Neuronal stem cell (in vitro differentiated cells): ENCODE data around the gene EEF1G.

Experiments used
- DNase-seq: peaks from one replicate; pipeline ENCODE4 v3.0.0-alpha.2; 2013; ENCODE audit warnings: low spot score
- H2AFZ ChIP-seq: one replicate; pipeline ENCODE4 v1.6.1; 2013; ENCODE audit warnings: mild to moderate bottlenecking, low read length, inconsistent platforms
- H2AK5ac ChIP-seq: 2 replicates; pipeline ENCODE4 v1.6.1; 2013; ENCODE audit warnings: low read depth, mild to moderate bottlenecking, inconsistent platforms, low read length, moderate library complexity, mixed read lengths
- H2BK120ac ChIP-seq: 2 replicates; pipeline ENCODE4 v1.6.1; 2013; ENCODE audit warnings: low read depth, mild to moderate bottlenecking, inconsistent platforms, low read length, moderate library complexity, mixed read lengths
- H2BK12ac ChIP-seq: one replicate; pipeline ENCODE4 v1.6.1; 2013; ENCODE audit warnings: low read length, inconsistent platforms
- H2BK15ac ChIP-seq: 2 replicates; pipeline ENCODE4 v1.6.1; 2013; ENCODE audit warnings: mild to moderate bottlenecking, low read length, inconsistent platforms, mixed read lengths
- H2BK5ac ChIP-seq: one replicate; pipeline ENCODE4 v1.6.1; 2013; ENCODE audit warnings: inconsistent platforms, mild to moderate bottlenecking, low read length, moderate library complexity
- H3K14ac ChIP-seq: one replicate; pipeline ENCODE4 v1.6.1; 2013; ENCODE audit warnings: low read length, inconsistent platforms
- H3K18ac ChIP-seq: 2 replicates; pipeline ENCODE4 v1.6.1; 2013; ENCODE audit warnings: low read length, inconsistent platforms
- H3K23ac ChIP-seq: 2 replicates; pipeline ENCODE4 v1.6.1; 2013; ENCODE audit warnings: low read depth, mild to moderate bottlenecking, mixed read lengths, low read length, inconsistent platforms; ENCODE audit not compliant: poor library complexity
- H3K27ac ChIP-seq: replicated peaks from 3 replicates; pipeline ENCODE4 v1.5.1; 2013; ENCODE audit warnings: low read length, inconsistent platforms
- H3K27me3 ChIP-seq, 3 experiments: 2 replicates each; pipeline ENCODE4 v1.6.1; 2013; ENCODE audit warnings: low read length in 3 of 3, mild to moderate bottlenecking in 2 of 3, inconsistent platforms in 1 of 3, low read depth in 1 of 3, mixed read lengths in 1 of 3, moderate library complexity in 1 of 3; ENCODE audit not compliant: control insufficient read depth in 3 of 3, insufficient read depth in 3 of 3
- H3K36me3 ChIP-seq, 2 donors: replicated peaks in 1 of 2; 2 replicates each; pipeline ENCODE4 v1.6.1; 2013; ENCODE audit warnings: low read length in 2 of 2; ENCODE audit not compliant: control insufficient read depth in 2 of 2, insufficient read depth in 2 of 2
- H3K4ac ChIP-seq: 2 replicates; pipeline ENCODE4 v1.6.1; 2013; ENCODE audit warnings: inconsistent platforms, mild to moderate bottlenecking, low read length, moderate library complexity
- H3K4me1 ChIP-seq, 2 donors: 1 replicate in 1 of 2; 2 replicates in 1 of 2; pipeline ENCODE4 v1.6.1; 2013; ENCODE audit warnings: low read length in 2 of 2, low read depth in 1 of 2; ENCODE audit not compliant: control insufficient read depth in 2 of 2, insufficient read depth in 1 of 2
- H3K4me2 ChIP-seq: one replicate; pipeline ENCODE4 v1.6.1; 2013; ENCODE audit warnings: mild to moderate bottlenecking, low read length, inconsistent platforms; ENCODE audit not compliant: insufficient read depth, poor library complexity, severe bottlenecking
- H3K4me3 ChIP-seq, 2 donors: 2 replicates each; pipeline ENCODE4 v1.5.1; 2013; ENCODE audit warnings: low read length in 2 of 2, mild to moderate bottlenecking in 2 of 2, inconsistent platforms in 1 of 2, moderate library complexity in 1 of 2
- H3K79me1 ChIP-seq: one replicate; pipeline ENCODE4 v1.6.1; 2013; ENCODE audit warnings: low read depth, mild to moderate bottlenecking, inconsistent platforms, low read length, moderate library complexity
- H3K9ac ChIP-seq: one replicate; pipeline ENCODE4 v1.6.1; 2013; ENCODE audit warnings: mild to moderate bottlenecking, low read depth, low read length, inconsistent platforms; ENCODE audit not compliant: poor library complexity
- H3K9me3 ChIP-seq, 2 donors: replicated peaks in 1 of 2; 2 replicates each; pipeline versions ENCODE3 to v1.6.1; 2013; ENCODE audit warnings: low read length in 2 of 2, mild to moderate bottlenecking in 2 of 2, inconsistent platforms in 1 of 2, low read depth in 1 of 2, mixed read lengths in 1 of 2, moderate library complexity in 1 of 2; ENCODE audit not compliant: control insufficient read depth in 2 of 2, insufficient read depth in 1 of 2
- H4K8ac ChIP-seq: one replicate; pipeline ENCODE4 v1.6.1; 2013; ENCODE audit warnings: low read depth, mild to moderate bottlenecking, inconsistent platforms, low read length, moderate library complexity
- H4K91ac ChIP-seq: one replicate; pipeline ENCODE4 v1.6.1; 2013; ENCODE audit warnings: low read length, low read depth, mild to moderate bottlenecking, inconsistent platforms; ENCODE audit not compliant: poor library complexity
- WGBS, 2 donors: extraction: QIAGEN DNeasy Blood & Tissue Kit; methylation state at CpG; one replicate each; pipeline ENCODE4 v1.1.7; 2013; ENCODE audit warnings: missing lambda C conversion rate in 2 of 2, mixed read lengths in 1 of 2; ENCODE audit not compliant: insufficient read length in 2 of 2, insufficient replicate concordance in 1 of 2; ENCODE audit errors: extremely low coverage in 2 of 2; 5-methylcytosine and 5-hydroxymethylcytosine counted together

The EEF1G gene

DNA sequence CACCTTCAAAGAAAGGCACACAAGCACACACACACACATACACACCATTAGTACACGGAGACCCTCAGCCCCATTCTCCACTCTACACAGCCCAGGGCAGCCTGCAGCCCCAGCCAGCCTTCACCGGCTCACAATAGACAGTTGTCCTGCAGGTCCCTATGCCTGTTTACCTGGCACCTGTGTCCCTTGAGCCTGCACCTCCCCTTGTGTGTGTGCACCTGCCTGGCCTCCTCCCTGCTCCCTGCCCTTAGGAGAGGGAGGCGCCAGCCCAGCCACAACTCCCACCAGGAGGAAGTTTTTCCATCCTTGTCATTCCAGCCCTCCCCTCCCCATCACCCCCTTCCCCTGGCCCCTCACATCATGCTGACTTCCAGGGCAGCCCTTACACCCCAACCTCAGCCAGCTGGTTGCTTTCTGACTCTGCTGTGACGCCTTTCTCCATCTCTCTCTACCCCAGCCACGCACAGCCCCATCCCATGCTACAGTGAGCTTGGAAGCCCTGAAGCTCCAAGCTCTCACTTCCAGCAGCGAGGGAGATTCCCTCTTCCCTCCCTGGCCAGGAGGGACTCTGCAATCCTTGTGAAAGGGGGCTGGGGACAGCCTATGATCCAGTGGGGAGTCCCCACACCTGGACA is 31.5 kb downstream of the EEF1G start:
- Histone ChIP-seq H2BK15ac (no peak overlapping the region), H2AK5ac (peak overlapping the region; percentile 51), H3K4me2 (no peak overlapping the region), H3K4me1 (peaks cover 34 to 45% of the 10 kb centered on the region in 2 donors), H3K79me1 (peaks cover 5% of the 10 kb centered on the region), H2AFZ (peak overlapping the region; percentile 87), H3K4ac (no peak overlapping the region), H2BK120ac (no peak overlapping the region), H3K23ac (no peak overlapping the region), H3K27ac (no peak overlapping the region), H3K4me3 (no peak overlapping the region), H4K8ac (no peak overlapping the region), H2BK12ac (peak overlapping the region; percentile 43), H3K18ac (peak overlapping the region; percentile 79), H2BK5ac (no peak overlapping the region), H3K36me3 (no peaks in the 10 kb centered on the region), H3K27me3 (peaks cover 21 to 50% (median 39%) of the 10 kb centered on the region in 3 experiments), H3K14ac (no peak overlapping the region), H3K9ac (peak overlapping the region; percentile 51), H4K91ac (no peak overlapping the region), H3K9me3 (no peaks in the 10 kb centered on the region)
- no CpG with 5 or more reads among the region's 6 CpGs for WGBS, 2 donors
- no peak for DNase-seq

DNA sequence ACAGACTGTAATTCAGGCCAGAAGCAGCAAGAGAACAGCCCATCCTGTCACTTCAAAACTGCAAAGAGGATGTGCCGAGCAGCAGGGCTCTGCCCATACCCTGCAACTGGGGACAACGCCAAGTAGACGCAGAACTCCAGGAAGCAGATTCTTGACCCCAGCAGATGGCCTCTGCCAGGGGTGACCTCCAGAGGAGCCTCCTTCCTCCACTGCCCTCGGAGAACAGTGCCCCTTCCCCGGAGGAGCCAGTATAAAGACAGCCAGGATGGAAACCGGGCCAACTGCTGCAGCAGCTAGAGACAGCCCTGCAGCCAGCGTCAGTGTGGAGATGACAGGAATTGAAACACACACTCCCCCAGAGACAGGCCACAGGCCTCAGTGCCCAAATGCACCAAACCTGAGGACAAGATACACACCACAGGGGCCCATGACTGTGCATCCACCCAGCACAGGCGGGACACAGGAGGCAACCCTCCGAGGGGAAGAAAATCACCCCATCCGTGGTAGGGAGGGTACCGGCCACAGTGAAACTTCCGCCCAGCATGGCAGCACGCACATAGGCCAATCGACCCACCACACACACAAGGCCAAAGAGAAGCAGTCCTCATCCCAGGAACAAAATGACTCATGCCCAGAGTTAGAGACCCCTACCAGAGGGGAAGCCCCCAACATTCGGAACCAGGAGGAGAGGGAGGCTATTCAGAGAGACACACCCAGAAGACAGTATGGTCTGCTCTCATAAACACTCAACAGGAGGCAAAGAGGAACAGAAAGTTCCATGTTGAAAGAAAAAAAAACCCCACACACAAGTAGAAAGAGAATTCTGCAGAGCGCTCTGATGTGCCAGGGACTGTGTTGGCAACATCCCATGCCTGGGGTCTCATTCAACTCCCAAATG is 32.6 kb downstream of the EEF1G start:
- Histone ChIP-seq H3K23ac (no peak overlapping the region), H3K36me3 (no peaks in the 10 kb centered on the region), H2AFZ (peak overlapping the region; percentile 32), H2BK5ac (no peak overlapping the region), H2BK15ac (no peak overlapping the region), H3K4me3 (no peak overlapping the region), H3K79me1 (peaks cover 5% of the 10 kb centered on the region), H2BK120ac (no peak overlapping the region), H3K9ac (peak overlapping the region; percentile 56), H3K14ac (no peak overlapping the region), H2BK12ac (no peak overlapping the region), H3K27me3 (peaks cover 21 to 40% (median 31%) of the 10 kb centered on the region in 3 experiments), H3K4me2 (no peak overlapping the region), H3K4ac (no peak overlapping the region), H3K18ac (peak overlapping the region; percentile 6), H3K4me1 (peaks cover 37 to 38% of the 10 kb centered on the region in 2 donors), H3K9me3 (no peaks in the 10 kb centered on the region), H4K91ac (no peak overlapping the region), H3K27ac (no peak overlapping the region), H4K8ac (no peak overlapping the region), H2AK5ac (no peak overlapping the region)
- no peak for DNase-seq
- WGBS, 2 donors = no CpG with 5 or more reads among the region's 16 CpGs

GRCh38 chr11:62539238-62539925 is 34.3 kb downstream of the EEF1G start:
- peak overlapping the region; percentile 51 for H2AFZ ChIP-seq
- no peak overlapping the region for H3K27ac ChIP-seq
- no peak overlapping the region for H2BK120ac ChIP-seq
- H3K4me3 ChIP-seq = no peak overlapping the region
- no peak overlapping the region for H3K14ac ChIP-seq
- H3K36me3 ChIP-seq = peaks cover 0 to 5% of the 10 kb centered on the region in 2 donors
- no peak overlapping the region for H4K91ac ChIP-seq
- H3K27me3 ChIP-seq = peaks cover 12 to 25% (median 16%) of the 10 kb centered on the region in 3 experiments
- no peak overlapping the region for H2BK5ac ChIP-seq
- no peak overlapping the region for H2BK15ac ChIP-seq
- H4K8ac ChIP-seq = no peak overlapping the region
- H3K18ac ChIP-seq = peak overlapping the region; percentile 81
- no peak overlapping the region for H3K4me2 ChIP-seq
- H3K23ac ChIP-seq = no peak overlapping the region
- peaks cover 27 to 28% of the 10 kb centered on the region in 2 donors for H3K4me1 ChIP-seq
- peak overlapping the region; percentile 66 for H3K9ac ChIP-seq
- H3K9me3 ChIP-seq = no peaks in the 10 kb centered on the region
- no peak overlapping the region for H2AK5ac ChIP-seq
- no peak overlapping the region for H3K4ac ChIP-seq
- DNase-seq = no peak
- no CpG with 5 or more reads among the region's 13 CpGs for WGBS, 2 donors
- peaks cover 6% of the 10 kb centered on the region for H3K79me1 ChIP-seq
- no peak overlapping the region for H2BK12ac ChIP-seq
